ENCODE results near the gene GPM6B.

The GPM6B gene, protein sequence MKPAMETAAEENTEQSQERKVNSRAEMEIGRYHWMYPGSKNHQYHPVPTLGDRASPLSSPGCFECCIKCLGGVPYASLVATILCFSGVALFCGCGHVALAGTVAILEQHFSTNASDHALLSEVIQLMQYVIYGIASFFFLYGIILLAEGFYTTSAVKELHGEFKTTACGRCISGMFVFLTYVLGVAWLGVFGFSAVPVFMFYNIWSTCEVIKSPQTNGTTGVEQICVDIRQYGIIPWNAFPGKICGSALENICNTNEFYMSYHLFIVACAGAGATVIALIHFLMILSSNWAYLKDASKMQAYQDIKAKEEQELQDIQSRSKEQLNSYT

DNA sequence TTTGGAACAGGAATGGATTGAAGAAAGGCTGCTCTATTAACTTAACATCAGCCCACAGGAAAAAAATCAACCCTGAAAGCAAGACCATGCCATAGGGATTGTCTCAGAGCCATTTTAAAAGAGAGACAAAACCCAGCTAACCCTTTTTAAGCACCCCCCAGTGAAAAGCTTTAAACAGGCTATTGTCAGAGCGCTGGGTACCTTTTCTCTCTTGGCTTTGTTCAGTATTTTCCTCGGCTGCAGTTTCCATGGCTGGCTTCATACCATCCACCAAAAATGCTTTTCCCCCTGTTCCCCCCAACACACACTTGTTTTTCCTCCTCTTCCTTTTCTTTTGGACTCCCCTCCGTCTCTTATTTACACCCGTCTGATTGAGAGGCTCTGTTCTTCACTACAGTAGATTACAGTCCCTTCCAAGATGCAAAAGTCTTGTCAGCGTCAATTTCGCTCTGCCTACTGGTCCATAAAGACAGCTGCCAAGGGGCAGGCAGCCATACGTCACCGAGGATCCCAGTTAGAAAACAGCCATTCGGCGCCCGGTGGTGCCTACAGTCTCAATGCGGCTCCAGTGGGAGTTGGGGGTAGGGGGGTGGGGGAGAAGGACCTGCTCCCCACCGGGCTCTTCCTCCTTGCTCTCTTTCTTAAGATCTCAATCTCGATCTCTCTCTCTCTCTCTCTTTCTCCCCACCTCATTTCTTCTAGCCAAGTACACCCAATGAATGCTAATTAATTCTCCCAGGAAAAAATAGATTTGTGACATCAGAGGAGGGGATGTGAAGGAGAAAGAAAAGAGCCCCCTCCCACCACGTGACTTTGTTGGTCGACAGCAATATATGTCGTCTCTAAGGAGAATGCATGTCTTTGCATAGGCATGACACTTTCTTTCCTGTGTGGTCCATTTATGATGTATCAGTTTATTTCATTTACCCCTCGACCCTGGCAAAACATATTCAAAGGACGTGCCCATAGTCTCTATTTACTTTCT, at the start of gene GPM6B:
TSS of gene GPM6B (minus strand) at position 451 of the 985 bp plus-strand sequence. CDS start at position 262, 189 bp downstream.
- DNase-seq (ENCODE audit: low read depth) = no peak
- H3K4me3 ChIP-seq (ENCODE audit: low read depth, low read length) = no peak within 1 kb of the TSS

DNA sequence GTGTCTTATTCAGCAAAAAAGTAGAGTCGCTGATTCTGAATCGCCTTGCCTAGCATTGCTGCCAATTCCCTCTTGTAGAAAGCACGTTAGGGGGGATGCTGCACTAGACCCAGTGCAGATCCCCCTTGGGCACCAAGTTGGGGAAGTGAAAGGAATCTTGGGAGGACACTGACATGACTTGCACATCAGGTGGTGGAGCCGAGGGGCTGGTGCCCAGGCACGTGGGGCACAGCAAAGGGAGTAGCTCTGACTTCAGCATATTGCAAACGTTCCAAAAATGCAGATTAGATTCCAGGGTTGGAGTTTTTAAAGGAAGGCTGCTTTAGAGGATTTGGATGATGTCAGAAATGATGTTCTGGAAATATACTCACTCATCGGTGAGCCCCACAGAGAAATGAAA, 47.4 kb upstream of the GPM6B start:
- H3K4me3 ChIP-seq (ENCODE audit: low read depth, low read length) = no peak overlapping the region
- DNase-seq (ENCODE audit: low read depth) = no peak

DNA sequence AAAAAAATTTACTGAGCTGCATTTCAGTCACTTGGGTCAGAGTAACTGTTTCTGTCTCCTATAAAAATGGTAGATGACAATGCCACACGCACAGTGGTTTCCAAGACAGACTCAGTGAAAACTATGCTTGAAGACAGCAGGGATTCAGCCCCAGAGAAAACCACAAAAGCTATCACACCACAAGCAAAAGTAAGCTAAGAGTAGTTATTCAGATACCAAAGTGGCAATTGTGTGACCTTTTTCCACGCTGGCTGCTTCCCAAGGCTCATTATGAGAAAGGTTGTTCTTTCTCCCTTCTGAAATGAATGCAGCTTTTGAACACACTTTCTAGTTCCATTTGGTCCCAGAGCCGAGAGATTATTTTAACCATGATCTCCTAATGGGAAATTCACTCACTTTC, 46.4 kb upstream of the GPM6B start:
- no peak for DNase-seq (ENCODE audit: low read depth)
- no peak overlapping the region for H3K4me3 ChIP-seq (ENCODE audit: low read depth, low read length)

DNA sequence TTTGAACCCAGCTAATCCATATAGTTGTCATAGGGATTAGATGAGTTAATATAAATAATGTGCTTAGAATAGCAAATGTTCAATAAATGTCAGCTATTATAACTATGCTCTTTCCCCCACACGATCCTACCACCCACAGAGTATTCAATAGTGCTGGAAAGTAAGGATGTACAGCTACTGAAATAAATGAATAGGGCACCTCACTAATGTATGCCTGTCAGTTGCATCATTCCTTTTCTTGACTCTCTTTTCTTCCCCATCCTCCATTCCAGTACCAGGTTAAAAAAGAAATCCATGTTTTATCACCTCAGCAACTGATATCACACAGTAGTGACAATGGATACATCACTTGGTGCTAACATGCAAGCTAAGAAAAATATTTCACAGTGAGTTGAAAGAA, 42.8 kb upstream of the GPM6B start:
- DNase-seq (ENCODE audit: low read depth) = no peak
- H3K4me3 ChIP-seq (ENCODE audit: low read depth, low read length) = no peak overlapping the region

GRCh38 chrX:13857804-13858203, 40.9 kb upstream of the GPM6B start:
- no peak overlapping the region for H3K4me3 ChIP-seq (ENCODE audit: low read depth, low read length)
- no peak for DNase-seq (ENCODE audit: low read depth)

DNA sequence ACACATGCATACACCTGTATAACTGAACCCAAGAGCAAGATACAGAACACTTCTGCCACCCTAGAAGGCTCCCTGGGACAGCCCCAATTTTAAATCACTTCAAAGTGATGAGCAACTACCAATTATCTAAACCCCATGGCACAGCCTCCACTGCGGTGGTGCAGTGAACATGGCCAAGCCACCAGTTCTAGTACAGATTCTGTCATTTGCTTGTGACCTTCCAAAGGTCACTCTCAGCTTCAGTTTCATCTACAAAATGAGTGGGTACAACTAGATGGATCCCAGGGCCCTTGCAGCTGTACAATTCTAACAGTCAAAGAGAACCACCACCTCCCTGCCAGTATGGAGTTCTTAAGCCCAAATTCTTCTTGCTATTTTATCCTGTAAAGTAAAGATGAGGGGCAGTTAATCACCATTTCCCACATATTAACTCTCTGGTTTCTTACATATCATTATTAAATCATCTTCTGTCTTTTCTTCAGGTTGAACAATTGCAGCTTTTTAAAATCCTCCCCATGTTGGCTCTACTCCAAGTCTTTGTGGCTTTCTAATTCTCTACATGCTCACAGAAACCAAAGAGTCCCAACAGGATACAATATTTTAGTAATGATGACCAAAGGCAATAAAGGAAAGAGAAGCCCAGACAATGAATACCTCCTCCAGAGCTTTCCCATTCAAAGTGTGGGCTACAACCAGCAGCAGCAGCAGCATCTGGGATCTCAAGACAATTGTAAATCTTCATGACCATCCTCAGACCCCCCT, 39.0 kb upstream of the GPM6B start:
- H3K4me3 ChIP-seq (ENCODE audit: low read depth, low read length) = no peak overlapping the region
- DNase-seq (ENCODE audit: low read depth) = no peak

DNA sequence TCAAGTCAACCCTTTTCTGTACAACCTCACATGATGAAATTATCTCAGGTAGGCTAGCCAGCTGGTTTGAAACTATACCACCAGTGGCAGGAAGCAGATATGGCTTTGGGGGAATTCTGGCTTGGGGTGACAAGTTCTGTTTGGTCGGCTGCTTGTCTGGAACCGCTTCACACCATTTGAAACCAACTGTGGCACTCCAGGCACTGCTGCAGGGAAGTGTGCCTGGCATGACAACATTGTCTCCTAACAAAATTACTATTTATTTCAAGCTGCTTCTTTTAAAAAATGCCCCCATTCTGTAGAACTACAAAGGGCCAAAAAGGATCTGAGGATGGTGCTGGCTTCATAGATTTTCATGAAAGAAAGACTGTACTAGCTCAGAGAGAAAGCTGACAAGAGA, 37.1 kb upstream of the GPM6B start:
- no peak for DNase-seq (ENCODE audit: low read depth)
- H3K4me3 ChIP-seq (ENCODE audit: low read depth, low read length) = no peak overlapping the region

DNA sequence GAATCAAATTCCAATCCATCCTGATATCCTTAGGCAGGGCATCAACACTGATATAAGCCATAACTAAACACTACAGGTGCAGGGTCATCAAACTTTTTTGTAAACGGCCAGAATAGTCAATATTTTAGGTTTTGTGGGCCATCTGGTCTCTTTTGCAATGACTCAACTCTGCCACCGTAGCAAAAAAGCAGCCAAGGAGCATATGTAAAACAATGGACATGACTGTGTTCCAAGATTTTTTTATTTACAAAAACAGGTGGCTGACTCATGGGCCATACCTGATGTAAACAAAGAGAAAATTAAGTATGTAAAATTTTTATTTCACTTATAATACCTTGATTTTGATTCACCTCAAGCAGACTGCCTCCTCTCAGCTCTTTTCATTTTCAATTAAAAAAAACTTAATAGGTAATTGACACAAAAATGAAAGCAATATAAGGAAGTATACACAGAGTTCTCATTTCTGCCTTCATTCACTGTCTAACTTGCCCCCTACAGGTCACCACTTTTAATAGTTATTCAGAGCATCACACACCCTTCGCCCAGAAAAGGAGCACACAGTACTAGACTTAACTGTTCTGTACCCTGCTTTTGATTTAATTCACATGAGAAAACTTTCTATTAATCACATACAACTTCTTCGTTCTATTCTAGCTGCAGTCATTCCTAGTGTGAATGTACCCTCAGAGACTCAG, 35.3 kb upstream of the GPM6B start:
- H3K4me3 ChIP-seq (ENCODE audit: low read depth, low read length) = no peak overlapping the region
- no peak for DNase-seq (ENCODE audit: low read depth)

- DNase-seq (ENCODE audit: low read depth) = peak; percentile 58
- no peak overlapping the region for H3K4me3 ChIP-seq (ENCODE audit: low read depth, low read length)
Observed at GRCh38 chrX:13845721-13846378, 29.0 kb upstream of the GPM6B start.

DNA sequence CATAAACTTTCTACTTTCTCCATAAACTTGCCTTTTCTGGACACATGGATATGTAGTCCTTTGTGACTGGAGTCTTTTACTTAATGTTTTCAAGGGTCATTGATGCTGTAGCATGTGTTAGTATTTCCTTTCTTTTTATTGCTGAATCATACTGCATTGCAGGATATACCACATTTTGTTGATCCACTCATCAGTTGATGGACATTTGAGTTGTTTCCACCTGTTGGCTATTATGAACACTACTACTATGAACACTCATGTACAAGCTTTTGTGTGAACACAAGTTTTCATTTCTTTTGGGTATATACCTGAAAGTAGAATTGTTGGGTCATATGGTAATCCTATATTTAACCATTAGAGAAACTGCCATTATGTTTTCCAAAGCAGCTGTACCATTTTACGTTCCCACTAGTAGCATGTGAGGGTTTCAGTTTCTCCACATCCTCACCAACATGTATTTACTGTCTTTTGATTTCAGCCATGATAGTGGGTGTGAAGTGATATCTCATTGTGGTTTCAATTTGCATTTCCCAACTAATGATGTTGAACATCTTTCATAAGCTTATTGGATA, 26.3 kb upstream of the GPM6B start:
- H3K4me3 ChIP-seq (ENCODE audit: low read depth, low read length) = no peak overlapping the region
- no peak for DNase-seq (ENCODE audit: low read depth)

- DNase-seq (ENCODE audit: low read depth) = no peak
- no peak overlapping the region for H3K4me3 ChIP-seq (ENCODE audit: low read depth, low read length)
Observed at GRCh38 chrX:13840121-13840520, 23.2 kb upstream of the GPM6B start.

DNA sequence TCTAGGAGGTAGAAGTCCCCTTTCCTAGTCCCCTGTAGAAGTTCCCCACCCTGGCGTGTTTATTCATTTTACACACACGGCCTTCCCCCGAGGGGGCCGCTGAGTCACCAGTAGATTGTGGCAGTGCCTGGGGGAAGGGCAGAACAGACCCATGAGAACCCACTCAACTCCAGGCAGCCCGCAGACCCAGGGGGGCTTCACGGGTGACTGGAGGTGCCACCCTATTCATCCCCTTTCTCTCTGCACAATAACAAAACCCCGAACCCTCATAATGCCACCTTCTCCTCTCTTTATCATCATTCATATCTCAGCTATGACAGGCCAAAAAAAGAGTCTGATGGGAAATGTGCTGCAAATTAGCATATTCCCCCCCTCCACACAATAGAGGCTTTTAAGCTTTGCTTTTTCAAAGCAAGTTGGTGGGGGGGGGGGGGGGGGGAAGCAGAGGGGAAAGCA, 20.4 kb upstream of the GPM6B start:
- no peak overlapping the region for H3K4me3 ChIP-seq (ENCODE audit: low read depth, low read length)
- DNase-seq (ENCODE audit: low read depth) = no peak

- H3K4me3 ChIP-seq (ENCODE audit: low read depth, low read length) = no peak overlapping the region
- DNase-seq (ENCODE audit: low read depth) = no peak
Observed at GRCh38 chrX:13836575-13836974, 19.7 kb upstream of the GPM6B start.

DNA sequence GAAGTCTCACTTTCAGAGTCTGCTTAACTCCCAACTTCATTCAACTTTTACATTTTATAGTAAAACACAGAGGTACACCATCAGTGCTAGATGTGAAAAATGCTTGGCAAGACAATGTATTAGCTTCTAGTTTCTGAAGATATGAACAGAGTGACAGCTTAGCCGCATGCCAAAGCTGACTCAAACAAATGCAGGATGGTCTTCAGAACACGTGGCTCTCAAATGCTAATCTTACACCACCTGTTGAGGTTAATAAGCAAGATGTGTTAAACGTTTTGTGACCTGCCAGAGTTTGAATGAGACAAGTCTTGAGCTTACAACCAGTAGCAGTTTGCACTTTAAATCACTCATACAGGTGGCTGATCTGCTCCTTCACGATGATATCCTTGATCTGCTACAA, 18.9 kb upstream of the GPM6B start:
- DNase-seq (ENCODE audit: low read depth) = no peak

GRCh38 chrX:13834355-13834754, 17.5 kb upstream of the GPM6B start:
- no peak overlapping the region for H3K4me3 ChIP-seq (ENCODE audit: low read depth, low read length)
- no peak for DNase-seq (ENCODE audit: low read depth)

More for the DNA sequence above, 18.9 kb upstream of the GPM6B start:
- no peak overlapping the region for H3K4me3 ChIP-seq (ENCODE audit: low read depth, low read length)

GRCh38 chrX:13829983-13830382, 13.1 kb upstream of the GPM6B start:
- DNase-seq (ENCODE audit: low read depth) = no peak
- H3K4me3 ChIP-seq (ENCODE audit: low read depth, low read length) = no peak overlapping the region

GRCh38 chrX:13828392-13828791, 11.5 kb upstream of the GPM6B start:
- no peak for DNase-seq (ENCODE audit: low read depth)
- no peak overlapping the region for H3K4me3 ChIP-seq (ENCODE audit: low read depth, low read length)

- no peak overlapping the region for H3K4me3 ChIP-seq (ENCODE audit: low read depth, low read length)
- no peak for DNase-seq (ENCODE audit: low read depth)
Observed at GRCh38 chrX:13827298-13828090, 10.6 kb upstream of the GPM6B start.
